K562 (cell line): Measurements from ENCODE around the gene CACNA2D4.

Experiments used
- ESRRA ChIP-seq: fragments of 450-650 bp; IDR thresholded peaks from 2 replicates; pipeline ENCODE4 v1.6.1; 2014; ENCODE audit warnings: low read depth, mild to moderate bottlenecking, moderate library complexity, borderline replicate concordance
- EZH2 ChIP-seq: IDR thresholded peaks from 2 replicates; pipeline ENCODE4 v1.6.1; 2012; ENCODE audit warnings: low read depth, mild to moderate bottlenecking, inconsistent platforms, low read length, borderline replicate concordance
- HBP1 ChIP-seq: fragments of 450-650 bp; formaldehyde crosslinking; IDR thresholded peaks from 2 replicates; pipeline ENCODE4 v1.4.0; 2022; ENCODE audit warnings: missing genetic modification characterization
- NFYB ChIP-seq: IDR thresholded peaks from 2 replicates; pipeline ENCODE4 v1.6.1; 2011; ENCODE audit warnings: mild to moderate bottlenecking, moderate library complexity; ENCODE audit not compliant: insufficient read length; ENCODE audit errors: extremely low read depth
- POLR2AphosphoS5 ChIP-seq: IDR thresholded peaks from 2 replicates; pipeline ENCODE4 v1.6.1; 2011; ENCODE audit warnings: mild to moderate bottlenecking, low read depth, low read length, moderate library complexity; ENCODE audit not compliant: control insufficient read depth, insufficient read depth
- PYGO2 ChIP-seq: fragments of 450-650 bp; IDR thresholded peaks from 2 replicates; pipeline ENCODE4 v1.6.1; 2016; ENCODE audit warnings: mild to moderate bottlenecking, missing genetic modification characterization, moderate library complexity, missing compliant biosample characterization
- RCOR1 ChIP-seq, 2 experiments: IDR thresholded peaks; 2 replicates each; pipeline ENCODE4 v1.6.1; 2012; ENCODE audit warnings: low read depth in 2 of 2, low read length in 2 of 2, borderline replicate concordance in 1 of 2, improper control_type of control experiment in 1 of 2
- SIN3A ChIP-seq, 2 experiments: fragments of 150-350 bp in 1 of 2; IDR thresholded peaks; 2 replicates each; pipeline ENCODE4 v1.6.1; 2011 to 2016; ENCODE audit warnings: borderline replicate concordance in 2 of 2, low read depth in 2 of 2, low read length in 2 of 2, mild to moderate bottlenecking in 2 of 2, moderate library complexity in 2 of 2; ENCODE audit not compliant: control insufficient read depth in 1 of 2
- SP2 ChIP-seq: IDR thresholded peaks from 2 replicates; pipeline ENCODE4 v1.6.1; 2011; ENCODE audit warnings: mild to moderate bottlenecking, low read depth, low read length, moderate library complexity; ENCODE audit not compliant: poor library complexity, severe bottlenecking; ENCODE audit errors: extremely low read depth
- SREBF1 ChIP-seq: fragments of 150-350 bp; IDR thresholded peaks from 2 replicates; pipeline ENCODE4 v1.6.1; 2014; ENCODE audit warnings: antibody characterized with exemption, low read depth, low read length, borderline replicate concordance
- TEAD2 ChIP-seq: fragments of 450-650 bp; IDR thresholded peaks from 2 replicates; pipeline ENCODE4 v1.6.1; 2016; ENCODE audit warnings: missing genetic modification characterization, control low read depth, missing compliant biosample characterization
- TF ChIP-seq, protein P1 (sequence below): fragments of 450-650 bp; IDR thresholded peaks from 2 replicates; pipeline ENCODE4 v1.6.1; 2017; ENCODE audit warnings: antibody characterized with exemption, mild to moderate bottlenecking

- no peak for TF ChIP-seq HBP1
- no peak for TF ChIP-seq TEAD2 (tag)
- no peak for TF ChIP-seq SP2
- TF ChIP-seq SIN3A (IDR thresholded peaks at IDR 0.05; ENCODE audit: borderline replicate concordance in 2 of 2, control insufficient read depth in 1 of 2, low read depth in 2 of 2, low read length in 2 of 2) = no peak
- TF ChIP-seq, protein P1, sequence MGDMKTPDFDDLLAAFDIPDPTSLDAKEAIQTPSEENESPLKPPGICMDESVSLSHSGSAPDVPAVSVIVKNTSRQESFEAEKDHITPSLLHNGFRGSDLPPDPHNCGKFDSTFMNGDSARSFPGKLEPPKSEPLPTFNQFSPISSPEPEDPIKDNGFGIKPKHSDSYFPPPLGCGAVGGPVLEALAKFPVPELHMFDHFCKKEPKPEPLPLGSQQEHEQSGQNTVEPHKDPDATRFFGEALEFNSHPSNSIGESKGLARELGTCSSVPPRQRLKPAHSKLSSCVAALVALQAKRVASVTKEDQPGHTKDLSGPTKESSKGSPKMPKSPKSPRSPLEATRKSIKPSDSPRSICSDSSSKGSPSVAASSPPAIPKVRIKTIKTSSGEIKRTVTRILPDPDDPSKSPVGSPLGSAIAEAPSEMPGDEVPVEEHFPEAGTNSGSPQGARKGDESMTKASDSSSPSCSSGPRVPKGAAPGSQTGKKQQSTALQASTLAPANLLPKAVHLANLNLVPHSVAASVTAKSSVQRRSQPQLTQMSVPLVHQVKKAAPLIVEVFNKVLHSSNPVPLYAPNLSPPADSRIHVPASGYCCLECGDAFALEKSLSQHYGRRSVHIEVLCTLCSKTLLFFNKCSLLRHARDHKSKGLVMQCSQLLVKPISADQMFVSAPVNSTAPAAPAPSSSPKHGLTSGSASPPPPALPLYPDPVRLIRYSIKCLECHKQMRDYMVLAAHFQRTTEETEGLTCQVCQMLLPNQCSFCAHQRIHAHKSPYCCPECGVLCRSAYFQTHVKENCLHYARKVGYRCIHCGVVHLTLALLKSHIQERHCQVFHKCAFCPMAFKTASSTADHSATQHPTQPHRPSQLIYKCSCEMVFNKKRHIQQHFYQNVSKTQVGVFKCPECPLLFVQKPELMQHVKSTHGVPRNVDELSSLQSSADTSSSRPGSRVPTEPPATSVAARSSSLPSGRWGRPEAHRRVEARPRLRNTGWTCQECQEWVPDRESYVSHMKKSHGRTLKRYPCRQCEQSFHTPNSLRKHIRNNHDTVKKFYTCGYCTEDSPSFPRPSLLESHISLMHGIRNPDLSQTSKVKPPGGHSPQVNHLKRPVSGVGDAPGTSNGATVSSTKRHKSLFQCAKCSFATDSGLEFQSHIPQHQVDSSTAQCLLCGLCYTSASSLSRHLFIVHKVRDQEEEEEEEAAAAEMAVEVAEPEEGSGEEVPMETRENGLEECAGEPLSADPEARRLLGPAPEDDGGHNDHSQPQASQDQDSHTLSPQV = no peak
- no peak for TF ChIP-seq SREBF1
- TF ChIP-seq NFYB = no peak
- TF ChIP-seq EZH2 = no peak
- TF ChIP-seq POLR2AphosphoS5 = no peak
- TF ChIP-seq ESRRA = no peak
- no peak for TF ChIP-seq RCOR1 (IDR thresholded peaks at IDR 0.05; ENCODE audit: borderline replicate concordance in 1 of 2, low read depth in 2 of 2, low read length in 2 of 2)
- TF ChIP-seq PYGO2 (tag) = no peak
These were observed 98.1 kb downstream of the CACNA2D4 start, which contains the start of gene LRTM2 for GRCh38 chr12:1820191-1820895.
